SU-DHL-6 (cell line): ENCODE measurements around the gene KDM2B.

Experiments used
- H2AFZ ChIP-seq: fragments of 200-600 bp; sonication (generic); 2 replicates; pipeline ENCODE4 v1.6.1; 2014; ENCODE audit warnings: low read depth, mild to moderate bottlenecking, moderate library complexity, mixed read lengths, antibody characterized with exemption, low read length; ENCODE audit not compliant: severe bottlenecking
- H3F3A ChIP-seq: fragments of 200-600 bp; shearing (Covaris generic); 2 replicates; pipeline ENCODE4 v1.6.0; 2016; ENCODE audit warnings: antibody characterized with exemption, mild to moderate bottlenecking; ENCODE audit not compliant: insufficient read depth
- H3K27ac ChIP-seq: fragments of 200-600 bp; sonication (generic); 2 replicates; pipeline ENCODE4 v1.5.1; 2016; ENCODE audit warnings: low read depth, mild to moderate bottlenecking, low read length, moderate library complexity, mixed read lengths
- H3K27me3 ChIP-seq: fragments of 200-600 bp; sonication (generic), shearing (Covaris generic); 2 replicates; pipeline ENCODE4 v1.6.0; 2014; ENCODE audit warnings: mild to moderate bottlenecking, low read length
- H3K36me3 ChIP-seq: fragments of 200-600 bp; sonication (generic); 2 replicates; pipeline ENCODE4 v1.6.1; 2014; ENCODE audit warnings: mild to moderate bottlenecking, low read length, mixed read lengths
- H3K4me2 ChIP-seq: fragments of 300-600, 200-600 bp; shearing (Covaris generic), sonication (generic); 2 replicates; pipeline ENCODE4 v1.6.0; 2014; ENCODE audit warnings: low read length, low read depth, mild to moderate bottlenecking; ENCODE audit not compliant: poor library complexity, severe bottlenecking
- H3K4me3 ChIP-seq: fragments of 200-600 bp; sonication (generic); 2 replicates; pipeline ENCODE4 v1.5.1; 2014; ENCODE audit warnings: antibody characterized with exemption, low read length, mild to moderate bottlenecking, mixed read lengths; ENCODE audit not compliant: insufficient read depth, poor library complexity, severe bottlenecking
- H3K79me2 ChIP-seq: fragments of 200-600 bp; sonication (generic); 2 replicates; pipeline ENCODE4 v1.6.1; 2014; ENCODE audit warnings: mild to moderate bottlenecking, low read length, moderate library complexity; ENCODE audit not compliant: insufficient read depth
- H3K9ac ChIP-seq: fragments of 200-600 bp; sonication (generic); 2 replicates; pipeline ENCODE4 v1.7.0; 2014; ENCODE audit warnings: mild to moderate bottlenecking, low read length
- H3K9me2 ChIP-seq: fragments of 200-600 bp; sonication (generic); replicated peaks from 2 replicates; pipeline ENCODE4 v1.6.1; 2014; ENCODE audit warnings: low read length; ENCODE audit not compliant: insufficient read depth
- H3K9me3 ChIP-seq: fragments of 200-600 bp; sonication (generic); 2 replicates; pipeline ENCODE4 v1.6.1; 2014; ENCODE audit warnings: low read length, mixed read lengths; ENCODE audit not compliant: insufficient read depth
- H4K20me1 ChIP-seq: fragments of 200-600 bp; sonication (generic); 2 replicates; pipeline ENCODE4 v1.6.1; 2014; ENCODE audit warnings: low read depth, mild to moderate bottlenecking, antibody characterized with exemption, low read length, moderate library complexity, mixed read lengths
- CTCF ChIP-seq: fragments of 200-600 bp; sonication (generic); IDR thresholded peaks from one replicate; pipeline ENCODE4 v1.5.1; 2017; ENCODE audit warnings: antibody characterized with exemption, mild to moderate bottlenecking, low read length, moderate library complexity; ENCODE audit not compliant: insufficient read depth, poor library complexity, severe bottlenecking
- EZH2phosphoT487 ChIP-seq: fragments of 200-600 bp; sonication (generic), shearing (Covaris generic); conservative IDR thresholded peaks from 2 replicates; pipeline ENCODE4 v1.6.1; 2018; ENCODE audit warnings: mild to moderate bottlenecking, antibody characterized with exemption, low read length, moderate library complexity, mixed read lengths

The KDM2B gene

GRCh38 chr12:121529184-121529583, 51.6 kb downstream of the KDM2B start:
- Histone ChIP-seq H2AFZ (no peak overlapping the region), H3K36me3 (no peaks in the 10 kb centered on the region), H3K4me2 (no peak overlapping the region), H3K4me3 (no peak overlapping the region), H3K9me3 (no peaks in the 10 kb centered on the region), H3K27me3 (no peaks in the 10 kb centered on the region), H3F3A (peaks cover 11% of the 10 kb centered on the region), H3K27ac (no peak overlapping the region), H3K79me2 (no peaks in the 10 kb centered on the region), H4K20me1 (no peaks in the 10 kb centered on the region), H3K9me2 (no peaks in the 10 kb centered on the region), H3K9ac (no peak overlapping the region)
- TF ChIP-seq CTCF (no peak), EZH2phosphoT487 (no peak)

- Histone ChIP-seq H3K27ac (no peak overlapping the region), H3K9me2 (no peaks in the 10 kb centered on the region), H3K4me2 (no peak overlapping the region), H3K4me3 (no peak overlapping the region), H3K79me2 (no peaks in the 10 kb centered on the region), H3K9me3 (no peaks in the 10 kb centered on the region), H4K20me1 (no peaks in the 10 kb centered on the region), H3F3A (peaks cover 12% of the 10 kb centered on the region), H3K9ac (no peak overlapping the region), H3K27me3 (no peaks in the 10 kb centered on the region), H2AFZ (no peak overlapping the region), H3K36me3 (no peaks in the 10 kb centered on the region)
- TF ChIP-seq CTCF: no peak
- no peak for TF ChIP-seq EZH2phosphoT487
Observed at GRCh38 chr12:121525411-121525810, 55.4 kb downstream of the KDM2B start.

- no peak overlapping the region for H3K4me3 ChIP-seq
- no peaks in the 10 kb centered on the region for H3K27me3 ChIP-seq
- peak overlapping the region; percentile 54 for H3K4me2 ChIP-seq
- H3K9me2 ChIP-seq: no peaks in the 10 kb centered on the region
- no peaks in the 10 kb centered on the region for H3K9me3 ChIP-seq
- no peak overlapping the region for H3K9ac ChIP-seq
- no peak overlapping the region for H2AFZ ChIP-seq
- no peaks in the 10 kb centered on the region for H3K36me3 ChIP-seq
- H4K20me1 ChIP-seq: no peaks in the 10 kb centered on the region
- peaks cover 12% of the 10 kb centered on the region for H3F3A ChIP-seq
- peak overlapping the region; percentile 79 for H3K27ac ChIP-seq
- H3K79me2 ChIP-seq: no peaks in the 10 kb centered on the region
- TF ChIP-seq CTCF (no peak), EZH2phosphoT487 (no peak)
Observed at GRCh38 chr12:121524196-121524916, 56.5 kb downstream of the KDM2B start.
